GM23248 (cell line): ENCODE data around the gene SERPINB4. TPM values are rescaled to one million over a fixed set of nuclear protein-coding genes. Genes with fewer than 3 reads are reported as not detected.
A peak's percentile ranks its signal among the peaks of the same experiment; 100 is the strongest.
"Not testable (repeated sequence)": the region's sequence is repeated elsewhere in the genome, so short reads cannot be mapped to it uniquely, and the experiment has no call there.

Experiments
- DNase-seq: peaks from one replicate; pipeline ENCODE4 v3.0.0-alpha.2; 2015
- H2AFZ ChIP-seq: fragments of 200-600 bp; sonication (generic); 2 replicates; pipeline ENCODE4 v1.6.1; 2016; ENCODE audit warnings: antibody characterized with exemption
- H3F3A ChIP-seq: fragments of 200-600 bp; sonication (generic); 2 replicates; pipeline ENCODE4 v1.6.1; 2016; ENCODE audit warnings: mild to moderate bottlenecking, antibody characterized with exemption, mixed run types; ENCODE audit not compliant: insufficient read depth
- H3K27ac ChIP-seq: fragments of 200-600 bp; sonication (generic); 2 replicates; pipeline ENCODE4 v1.5.1; 2016; ENCODE audit warnings: mild to moderate bottlenecking
- H3K27me3 ChIP-seq: fragments of 200-600 bp; sonication (generic); replicated peaks from 2 replicates; pipeline ENCODE4 v1.6.1; 2016; ENCODE audit warnings: mild to moderate bottlenecking; ENCODE audit not compliant: insufficient read depth
- H3K36me3 ChIP-seq: fragments of 200-600 bp; sonication (generic); 2 replicates; pipeline ENCODE4 v1.6.1; 2016; ENCODE audit warnings: low read depth, mild to moderate bottlenecking
- H3K4me1 ChIP-seq: fragments of 200-600 bp; sonication (generic); 2 replicates; pipeline ENCODE4 v1.6.1; 2016; ENCODE audit warnings: mild to moderate bottlenecking; ENCODE audit not compliant: insufficient read depth
- H3K4me2 ChIP-seq: fragments of 200-600 bp; sonication (generic); one replicate; pipeline ENCODE4 v1.6.1; 2016; ENCODE audit warnings: mild to moderate bottlenecking; ENCODE audit not compliant: unreplicated experiment
- H3K4me3 ChIP-seq: fragments of 200-600 bp; sonication (generic); 2 replicates; pipeline ENCODE4 v1.5.1; 2016; ENCODE audit warnings: mild to moderate bottlenecking
- H3K79me2 ChIP-seq: fragments of 200-600 bp; sonication (generic); 2 replicates; pipeline ENCODE4 v1.6.1; 2016; ENCODE audit warnings: mild to moderate bottlenecking; ENCODE audit not compliant: insufficient read depth
- H3K9ac ChIP-seq: fragments of 200-600 bp; sonication (generic); 2 replicates; pipeline ENCODE4 v1.6.1; 2016; ENCODE audit warnings: mild to moderate bottlenecking
- H3K9me2 ChIP-seq: fragments of 200-600 bp; sonication (generic); 2 replicates; pipeline ENCODE4 v1.6.1; 2016; ENCODE audit warnings: mixed run types, mild to moderate bottlenecking, moderate library complexity; ENCODE audit not compliant: insufficient read depth
- H3K9me3 ChIP-seq: fragments of 200-600 bp; sonication (generic); one replicate; pipeline ENCODE4 v1.6.1; 2017; ENCODE audit warnings: low read depth
- H4K20me1 ChIP-seq: fragments of 200-600 bp; sonication (generic); 2 replicates; pipeline ENCODE4 v1.6.0; 2016; ENCODE audit not compliant: insufficient read depth
- EZH2 ChIP-seq: fragments of 200-600 bp; sonication (generic); IDR thresholded peaks from 2 replicates; pipeline ENCODE4 v1.6.1; 2018; ENCODE audit warnings: antibody characterized with exemption, mild to moderate bottlenecking; ENCODE audit not compliant: insufficient read depth, poor library complexity, severe bottlenecking
- EZH2phosphoT487 ChIP-seq: fragments of 200-600 bp; sonication (generic); IDR thresholded peaks from 2 replicates; pipeline ENCODE4 v1.6.1; 2018; ENCODE audit warnings: antibody characterized with exemption, moderate library complexity, mild to moderate bottlenecking, low read depth; ENCODE audit not compliant: insufficient read depth
- WGBS, 2 experiments: methylation state at CpG; one replicate each; pipeline ENCODE4 v1.1.6; 2015 to 2017; ENCODE audit warnings: low lambda C conversion rate in 2 of 2, low coverage in 1 of 2; ENCODE audit errors: missing lambda C conversion rate in 2 of 2; 5-methylcytosine and 5-hydroxymethylcytosine counted together
- in situ Hi-C: fragments of 300-500 bp; cut with MboI; formaldehyde crosslinking; loops from 2 replicates; pipeline ENCODE4 v1.15.0; 2020
- polyA plus RNA-seq: library from polyadenylated mRNA; unstranded; fragments of >200 nt; fragmentation: Nextera tagmentation; extraction: Ambion mirVana; gene quantifications from 2 replicates; pipeline ENCODE4 v1.2.1, GENCODE V29; 2016
- total RNA-seq: library from RNA; depleted of rRNA; stranded (reverse); fragments of >200 nt; shearing (Covaris generic); gene quantifications from 2 replicates; pipeline ENCODE4 v1.2.3, GENCODE V29; 2014

Gene SERPINB4
- total and polyA plus RNA-seq, 2 experiments from 2014 or later: not detected

DNA sequence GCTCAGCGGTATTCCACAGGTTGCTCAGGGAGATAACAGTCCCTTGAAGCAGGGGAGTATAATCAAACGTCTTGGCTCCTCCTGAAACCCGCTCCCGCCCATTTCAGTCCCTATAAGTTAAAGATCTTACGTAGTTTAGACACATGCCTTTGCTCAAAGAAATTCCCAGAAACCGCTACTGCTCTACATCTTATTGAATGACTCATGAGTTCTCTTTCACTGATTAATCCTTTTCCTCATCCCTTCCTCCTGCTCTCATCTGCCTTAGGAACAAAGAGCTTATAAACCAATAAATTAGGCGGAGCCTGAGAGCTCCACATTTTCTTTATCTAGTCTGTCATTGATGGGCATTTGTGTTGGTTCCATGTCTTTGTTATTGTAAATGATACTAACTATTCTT, 4.2 kb upstream of the SERPINB4 start:
- H4K20me1 ChIP-seq: no peaks in the 10 kb centered on the region
- in situ Hi-C loops: no loop called here
- peak; percentile 44 for DNase-seq
- no peaks in the 10 kb centered on the region for H3K79me2 ChIP-seq
- 67 to 68% methylated on average over 7 of the region's 7 CpGs for WGBS, 2 experiments
- no peaks in the 10 kb centered on the region for H3K27me3 ChIP-seq
- no peak overlapping the region for H3K27ac ChIP-seq
- H3K9ac ChIP-seq: no peak overlapping the region
- no peak for TF ChIP-seq EZH2phosphoT487
- no peak for TF ChIP-seq EZH2
- no peaks in the 10 kb centered on the region for H3K9me2 ChIP-seq
- H3K4me3 ChIP-seq: no peak overlapping the region
- H2AFZ ChIP-seq: no peak overlapping the region
- H3K4me1 ChIP-seq: peaks cover 2% of the 10 kb centered on the region
- H3F3A ChIP-seq: no peaks in the 10 kb centered on the region; the same call in 1 of the 2 replicates
- no peak overlapping the region for H3K4me2 ChIP-seq
- no peaks in the 10 kb centered on the region for H3K36me3 ChIP-seq
- no peaks in the 10 kb centered on the region for H3K9me3 ChIP-seq

DNA sequence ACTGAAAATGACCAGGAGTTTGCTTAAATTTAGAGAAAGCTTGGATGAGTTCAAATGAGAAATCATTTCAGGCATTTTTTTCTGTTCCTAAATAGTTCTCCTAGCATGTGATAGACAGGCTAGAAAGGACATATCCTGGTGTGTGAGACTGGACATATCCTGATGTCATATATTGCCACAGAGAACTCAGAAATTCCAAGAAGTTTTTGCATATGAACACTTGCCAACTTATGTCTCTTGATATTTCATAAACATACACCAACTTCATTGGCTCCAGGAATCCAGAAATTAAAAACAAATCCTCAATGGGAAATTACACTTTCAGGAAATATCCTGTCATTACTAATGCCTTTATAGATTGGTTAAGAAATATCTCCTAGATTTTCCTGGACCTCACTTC, 2.9 kb upstream of the SERPINB4 start:
- H4K20me1 ChIP-seq: no peaks in the 10 kb centered on the region
- H3K79me2 ChIP-seq: no peaks in the 10 kb centered on the region
- in situ Hi-C loops: no loop called here
- no peak overlapping the region for H2AFZ ChIP-seq
- H3K9me3 ChIP-seq: no peaks in the 10 kb centered on the region
- H3K27ac ChIP-seq: no peak overlapping the region
- H3K9ac ChIP-seq: no peak overlapping the region
- no peak overlapping the region for H3K4me3 ChIP-seq
- DNase-seq: peak; percentile 10
- H3K27me3 ChIP-seq: no peaks in the 10 kb centered on the region
- peaks cover 13% of the 10 kb centered on the region for H3K4me1 ChIP-seq
- no peaks in the 10 kb centered on the region for H3K9me2 ChIP-seq
- TF ChIP-seq EZH2 (no peak), EZH2phosphoT487 (no peak)
- H3F3A ChIP-seq: peaks cover 4% of the 10 kb centered on the region
- H3K4me2 ChIP-seq: no peak overlapping the region
- H3K36me3 ChIP-seq: no peaks in the 10 kb centered on the region

DNA sequence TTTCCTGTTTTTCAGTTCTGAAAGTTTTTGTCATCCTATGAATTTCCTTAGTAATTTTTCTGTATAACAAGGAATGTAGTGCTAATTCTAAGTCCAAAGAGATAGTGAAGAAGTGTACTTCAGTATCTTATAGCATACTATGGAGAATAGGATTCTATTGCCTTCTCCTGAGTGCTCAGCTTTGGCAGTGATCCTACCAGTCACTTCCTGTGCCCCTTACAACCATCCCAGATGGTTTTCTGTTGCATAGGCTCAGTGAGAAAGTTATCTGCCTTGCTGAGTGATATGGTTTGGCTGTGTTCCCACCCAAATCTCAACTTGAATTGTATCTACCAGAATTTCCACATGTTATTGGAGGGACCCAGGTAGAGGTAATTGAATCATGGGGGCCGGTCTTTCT, 638 bp upstream of the SERPINB4 start:
- H4K20me1 ChIP-seq, H2AFZ ChIP-seq, H3K27me3 ChIP-seq, H3K9ac ChIP-seq, H3K27ac ChIP-seq, in situ Hi-C loops, H3K9me3 ChIP-seq, H3K4me3 ChIP-seq, H3K4me2 ChIP-seq, H3K36me3 ChIP-seq, H3K79me2 ChIP-seq, DNase-seq, H3K9me2 ChIP-seq: not testable (repeated sequence)
- Histone ChIP-seq H3K4me1 (peaks cover 26% of the 10 kb centered on the region), H3F3A (peaks cover 16% of the 10 kb centered on the region)
- 63 to 80% methylated on average over 1 of the region's 1 CpG for WGBS, 2 experiments

DNA sequence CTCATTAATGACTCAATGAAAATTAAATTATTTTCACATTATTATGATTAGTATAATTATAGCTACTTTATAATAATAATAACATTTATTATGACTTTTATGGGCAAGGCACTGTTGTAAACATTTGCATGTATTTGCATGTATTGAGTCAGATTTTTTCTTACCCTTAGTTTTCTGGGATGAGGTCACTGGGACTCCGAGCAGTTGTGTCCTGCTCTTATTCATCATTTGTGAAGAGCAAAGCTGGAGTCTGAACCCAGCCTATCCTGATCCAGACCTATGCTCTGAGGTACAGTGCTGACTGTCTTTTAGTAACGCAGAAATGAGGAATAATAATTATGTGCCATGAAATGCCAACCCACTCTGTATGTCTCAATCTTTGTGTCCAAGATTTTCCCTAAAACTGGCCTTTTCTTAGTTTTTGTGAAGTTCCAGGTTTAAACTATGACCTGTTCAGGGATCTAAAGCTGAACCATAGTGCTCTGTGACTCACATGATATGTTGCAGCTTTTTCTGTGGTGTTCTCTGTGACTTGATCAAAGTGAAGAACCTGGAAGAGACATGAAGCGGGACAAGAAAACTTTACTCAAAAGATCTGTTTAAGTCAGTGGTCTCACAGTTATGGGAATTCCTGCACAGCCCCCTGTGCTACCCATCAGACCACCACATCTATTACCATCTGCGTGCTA, 1.2 kb downstream of the SERPINB4 start:
- 56 to 57% methylated on average over 4 of the region's 4 CpGs for whole genome bisulfite sequencing, 2 experiments
- H3K9me2 ChIP-seq, H3K36me3 ChIP-seq, H3K4me3 ChIP-seq, H3K79me2 ChIP-seq, H3K9ac ChIP-seq, H2AFZ ChIP-seq, H4K20me1 ChIP-seq, H3K9me3 ChIP-seq, H3K27me3 ChIP-seq, in situ Hi-C loops, H3K4me2 ChIP-seq: not testable (repeated sequence)
- Histone ChIP-seq H3K4me1 (peaks cover 26% of the 10 kb centered on the region), H3K27ac (peak overlapping the region; percentile 13; the same call in 1 of the 2 replicates), H3F3A (peaks cover 16% of the 10 kb centered on the region)
- DNase-seq: peak; percentile 73

DNA sequence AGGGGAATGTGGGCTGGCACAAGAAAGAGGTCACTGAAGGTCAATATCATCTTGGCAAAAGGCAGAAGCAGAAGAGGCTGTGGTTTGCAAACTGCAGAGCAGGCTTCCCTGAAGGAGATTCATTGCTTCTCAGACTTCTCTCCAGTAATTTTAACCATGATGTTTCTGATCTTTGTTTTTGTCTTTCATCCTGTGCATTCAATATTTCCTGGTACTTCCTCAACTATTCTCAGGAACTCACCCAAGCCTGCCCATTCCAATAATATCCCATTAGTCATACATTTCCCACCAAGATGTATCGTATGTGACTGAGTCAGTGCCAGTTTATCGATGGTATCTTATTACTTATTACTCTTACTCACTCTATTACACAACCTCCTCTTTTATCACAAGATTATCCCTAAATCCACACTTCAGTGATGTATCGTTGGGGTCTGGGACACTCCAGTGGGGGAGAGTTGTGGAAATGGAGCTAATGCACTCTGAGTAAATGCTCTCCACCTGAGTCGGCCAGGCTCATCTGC, 2.8 kb downstream of the SERPINB4 start:
- 22 to 25% methylated on average over 4 of the region's 4 CpGs for WGBS, 2 experiments
- H3F3A ChIP-seq: peaks cover 16% of the 10 kb centered on the region
- H3K27me3 ChIP-seq, H3K4me3 ChIP-seq, H3K27ac ChIP-seq, H3K9me3 ChIP-seq, H4K20me1 ChIP-seq, in situ Hi-C loops, H2AFZ ChIP-seq, H3K9ac ChIP-seq, H3K4me2 ChIP-seq, H3K79me2 ChIP-seq, H3K9me2 ChIP-seq, H3K36me3 ChIP-seq: not testable (repeated sequence)
- H3K4me1 ChIP-seq: peaks cover 26% of the 10 kb centered on the region
- DNase-seq: peak; percentile 43
